D721Med (cell line): ENCODE results near the gene SORBS1.

ENCODE experiments used
- DNase-seq: peaks from one replicate; pipeline ENCODE4 v3.0.0; 2011; ENCODE audit warnings: low spot score; ENCODE audit not compliant: insufficient read length
- FAIRE-seq: peaks from 2 replicates; lab custom pipeline; 2011; peaks lifted over from hg19 to GRCh38; lab: Jason Lieb, UNC
- TF ChIP-seq, protein P1 (sequence below): IDR thresholded peaks from 2 replicates; pipeline ENCODE4 v1.5.1; 2012; ENCODE audit warnings: mild to moderate bottlenecking, control low read depth; ENCODE audit not compliant: insufficient read depth; ENCODE audit errors: missing control alignments

Gene SORBS1

DNA sequence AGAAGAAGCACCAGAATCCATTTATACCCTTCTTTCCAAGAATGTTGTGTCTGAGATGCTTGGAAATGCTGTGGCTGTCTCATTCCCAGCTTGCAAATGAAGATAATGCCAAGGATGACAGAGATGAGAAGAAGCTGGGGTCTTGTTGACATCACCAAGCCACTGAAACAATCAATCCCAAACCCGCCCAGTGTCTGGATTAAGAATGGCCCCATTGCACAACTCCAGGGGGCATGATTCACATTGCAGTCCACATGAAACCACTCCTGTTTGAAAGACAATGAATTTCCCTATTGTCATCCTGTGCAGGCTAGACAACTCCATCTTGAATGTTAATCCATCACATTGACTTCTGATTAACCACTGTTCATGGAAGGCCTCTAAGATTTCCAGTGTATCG lies 28.6 kb downstream of the SORBS1 start:
- TF ChIP-seq, protein P1, sequence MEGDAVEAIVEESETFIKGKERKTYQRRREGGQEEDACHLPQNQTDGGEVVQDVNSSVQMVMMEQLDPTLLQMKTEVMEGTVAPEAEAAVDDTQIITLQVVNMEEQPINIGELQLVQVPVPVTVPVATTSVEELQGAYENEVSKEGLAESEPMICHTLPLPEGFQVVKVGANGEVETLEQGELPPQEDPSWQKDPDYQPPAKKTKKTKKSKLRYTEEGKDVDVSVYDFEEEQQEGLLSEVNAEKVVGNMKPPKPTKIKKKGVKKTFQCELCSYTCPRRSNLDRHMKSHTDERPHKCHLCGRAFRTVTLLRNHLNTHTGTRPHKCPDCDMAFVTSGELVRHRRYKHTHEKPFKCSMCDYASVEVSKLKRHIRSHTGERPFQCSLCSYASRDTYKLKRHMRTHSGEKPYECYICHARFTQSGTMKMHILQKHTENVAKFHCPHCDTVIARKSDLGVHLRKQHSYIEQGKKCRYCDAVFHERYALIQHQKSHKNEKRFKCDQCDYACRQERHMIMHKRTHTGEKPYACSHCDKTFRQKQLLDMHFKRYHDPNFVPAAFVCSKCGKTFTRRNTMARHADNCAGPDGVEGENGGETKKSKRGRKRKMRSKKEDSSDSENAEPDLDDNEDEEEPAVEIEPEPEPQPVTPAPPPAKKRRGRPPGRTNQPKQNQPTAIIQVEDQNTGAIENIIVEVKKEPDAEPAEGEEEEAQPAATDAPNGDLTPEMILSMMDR: no peak
- DNase-seq: no peak
- FAIRE-seq: no peak

DNA sequence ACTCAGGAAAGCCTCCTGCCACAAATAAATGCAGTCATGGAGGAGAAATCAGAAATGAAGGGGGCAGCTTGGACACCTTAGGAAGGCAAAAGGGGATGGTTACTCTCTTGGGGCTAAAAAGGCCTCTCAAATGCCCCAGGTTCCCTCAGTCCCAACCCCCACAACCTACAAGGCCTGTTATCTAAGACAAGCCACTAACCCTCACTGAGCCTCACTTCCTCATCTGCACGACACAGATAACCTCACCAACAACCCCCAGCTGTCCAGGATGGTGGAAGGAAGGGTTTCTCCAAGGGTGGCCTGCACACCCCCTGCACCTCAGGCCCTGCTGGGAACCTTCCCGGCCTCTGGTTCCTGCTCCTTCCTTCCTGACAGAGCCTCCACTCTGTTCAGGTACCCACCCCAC lies 29.2 kb downstream of the SORBS1 start:
- TF ChIP-seq, protein P1: no peak
- FAIRE-seq: no peak
- DNase-seq: no peak

DNA sequence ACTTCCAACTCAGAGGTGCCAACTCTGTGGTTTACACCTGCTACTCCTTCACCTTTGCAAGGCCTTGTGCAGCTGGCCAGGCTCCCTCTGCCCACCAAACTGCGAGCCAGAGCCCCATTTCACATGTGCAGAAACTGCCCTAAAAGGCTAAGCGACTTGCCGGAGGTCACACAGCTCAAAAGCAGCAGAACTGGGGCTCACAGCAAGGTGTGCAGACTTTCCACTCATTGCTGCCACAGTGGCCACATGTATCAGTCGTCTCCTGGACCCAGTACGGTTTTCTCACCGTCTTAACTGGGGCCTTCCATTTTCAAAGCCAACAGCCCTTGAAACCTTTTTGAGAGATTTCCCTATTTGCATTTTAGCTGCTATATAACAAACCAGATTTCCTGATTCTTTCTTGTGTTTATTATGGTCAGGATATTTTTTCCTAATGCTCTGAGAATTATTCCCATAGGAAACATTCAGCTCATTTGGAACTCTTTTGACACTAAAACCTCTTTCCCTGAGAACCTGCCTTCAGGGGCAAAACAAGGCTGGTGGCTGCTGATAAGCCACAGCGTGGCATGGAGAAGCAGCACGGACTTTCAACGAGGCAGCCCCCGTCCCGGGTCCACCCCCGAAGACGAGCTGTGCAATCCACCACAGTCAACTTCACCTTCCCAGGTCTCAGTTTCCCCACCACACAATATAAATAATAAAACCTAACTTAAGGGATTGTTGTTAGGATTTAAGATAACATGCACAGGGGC lies 29.9 kb downstream of the SORBS1 start:
- no peak for FAIRE-seq
- DNase-seq: no peak
- TF ChIP-seq, protein P1: no peak

DNA sequence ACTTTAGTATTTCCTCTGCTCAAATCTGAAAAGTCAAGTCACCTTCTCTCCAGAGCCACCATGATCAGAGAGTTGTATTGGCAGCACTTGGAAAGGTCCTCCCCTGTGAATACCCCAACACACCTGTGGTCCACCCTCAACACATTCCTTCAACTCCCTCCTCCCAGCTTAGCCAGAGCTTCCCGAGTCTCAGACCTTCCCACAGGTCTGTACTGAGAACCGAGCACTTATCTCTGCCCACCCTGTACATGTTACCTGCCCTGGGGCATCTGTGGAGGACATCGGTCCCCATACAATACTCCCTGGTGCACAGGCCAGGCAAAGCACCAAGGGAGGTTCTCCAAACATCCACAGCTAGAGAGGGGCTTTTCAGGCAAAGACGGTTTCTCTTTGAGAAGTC lies 30.6 kb downstream of the SORBS1 start:
- DNase-seq: no peak
- no peak for FAIRE-seq
- TF ChIP-seq, protein P1: no peak

DNA sequence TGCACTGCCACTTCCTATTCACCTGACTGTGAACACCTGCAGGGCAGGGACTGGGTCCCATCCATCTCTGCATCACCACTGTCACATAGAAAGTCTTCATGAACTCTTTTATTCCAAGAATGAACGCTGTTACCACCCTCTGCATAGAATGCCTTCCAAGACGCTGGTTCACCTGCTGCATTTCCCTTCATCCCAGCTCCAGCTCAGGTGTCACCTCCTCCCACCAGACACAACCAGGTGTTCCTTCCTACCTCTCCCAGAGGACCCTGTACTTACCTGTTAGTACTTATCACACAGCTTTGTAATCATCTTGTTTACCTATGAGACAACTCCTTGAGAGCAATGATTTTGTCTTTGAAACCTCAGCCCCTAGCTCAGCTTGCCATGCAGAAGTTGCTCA lies 31.1 kb downstream of the SORBS1 start:
- DNase-seq (no peak), FAIRE-seq (no peak)
- TF ChIP-seq, protein P1: no peak

DNA sequence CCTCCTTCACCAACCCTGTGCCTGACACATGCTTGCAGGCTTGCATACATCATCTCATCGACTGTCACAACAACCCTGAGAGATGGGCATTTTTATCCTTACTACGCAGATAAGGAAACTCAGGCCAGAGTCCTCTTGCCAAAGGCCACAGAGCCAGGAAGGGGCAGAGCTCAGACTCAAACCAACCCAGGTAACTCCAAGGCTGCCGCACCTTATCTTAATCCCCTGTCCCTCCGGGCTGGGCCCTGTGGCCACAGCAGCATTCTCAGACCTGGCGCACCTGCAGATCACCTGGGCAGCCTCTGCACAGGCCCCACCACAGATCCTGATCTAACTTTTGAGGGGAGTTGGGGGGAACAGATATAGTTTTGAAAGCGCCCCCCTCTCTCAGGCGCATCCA lies 35.1 kb downstream of the SORBS1 start:
- TF ChIP-seq, protein P1: no peak
- FAIRE-seq (no peak), DNase-seq (no peak)

DNA sequence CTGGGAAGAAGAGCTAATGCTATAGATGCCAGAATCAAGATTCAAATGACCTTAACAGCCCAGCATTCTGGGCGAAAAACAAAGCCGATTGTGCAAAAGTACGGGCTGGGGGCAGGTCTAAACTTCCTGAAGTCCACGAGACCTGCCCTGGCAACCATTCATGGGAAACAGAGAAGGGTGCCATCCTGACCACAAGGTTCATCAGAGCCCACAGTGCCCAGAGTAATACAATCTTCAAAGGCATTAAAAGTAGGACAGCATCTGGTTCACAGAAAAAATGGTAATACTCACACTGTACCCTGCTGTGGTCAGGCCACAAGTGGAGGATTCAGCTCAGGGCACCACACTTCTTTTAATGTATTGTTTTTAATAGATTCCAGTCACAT lies 36.1 kb downstream of the SORBS1 start:
- DNase-seq (no peak), FAIRE-seq (no peak)
- TF ChIP-seq, protein P1: no peak
